Gastrocnemius medialis (tissue), 4 donors: ENCODE results near the gene C2CD5.

Source experiments
- CTCF ChIP-seq, 5 experiments: fragments of 450-650 bp in 3 of 5; fragments of 200-600 bp in 2 of 5; sonication (generic) in 2 of 5; IDR thresholded peaks in 4 of 5; conservative IDR thresholded peaks in 1 of 5; 1 replicate in 4 of 5; 2 replicates in 1 of 5; pipeline ENCODE4 v1.5.1; 2016 to 2019; ENCODE audit warnings: antibody characterized with exemption in 5 of 5, mild to moderate bottlenecking in 3 of 5, moderate library complexity in 3 of 5
- POLR2A ChIP-seq, 2 donors: fragments of 450-650 bp; IDR thresholded peaks; one replicate each; pipeline ENCODE4 v1.6.1; 2017; ENCODE audit warnings: antibody characterized with exemption in 2 of 2, mild to moderate bottlenecking in 2 of 2, moderate library complexity in 2 of 2

- TF ChIP-seq POLR2A (IDR thresholded peaks at IDR 0.05) (no peak), CTCF (IDR thresholded peaks at IDR 0.05 in 4 of 5, conservative IDR thresholded peaks at IDR 0.05 in 1 of 5) (no peak)
Observed at GRCh38 chr12:22531205-22531604, 13.1 kb downstream of the C2CD5 start.
